Calu3 (cell line): ENCODE data around the gene PAX7. TPM values are rescaled to one million over a fixed set of nuclear protein-coding genes. Genes with fewer than 3 reads are reported as not detected.

Experiments used
- BruUV-seq: library from RNA; stranded (reverse); fragments of 400-500 nt; replicated peaks from 2 replicates; lab custom pipeline; 2021; lab: Mats Ljungman, UMichigan
- CTCF ChIA-PET: fragments of 300-600 bp; sonication (Branson Sonifier 250); formaldehyde crosslinking; loops from one replicate; lab custom pipeline; 2022; ENCODE audit warnings: antibody characterized with exemption; lab: Charles Lee
- DNase-seq: peaks from one replicate; pipeline ENCODE4 v3.0.0; 2022
- H3K27ac Mint-ChIP-seq: one replicate; pipeline ENCODE4 v1.8.0; 2022; ENCODE audit warnings: mixed read lengths; ENCODE audit not compliant: unreplicated experiment
- H3K27me3 Mint-ChIP-seq: one replicate; pipeline ENCODE4 v1.8.0; 2022; ENCODE audit warnings: mixed read lengths; ENCODE audit not compliant: unreplicated experiment
- H3K36me3 Mint-ChIP-seq: one replicate; pipeline ENCODE4 v1.8.0; 2022; ENCODE audit warnings: mild to moderate bottlenecking, moderate library complexity, mixed read lengths; ENCODE audit not compliant: insufficient read depth, unreplicated experiment
- H3K4me1 Mint-ChIP-seq: one replicate; pipeline ENCODE4 v1.8.0; 2022; ENCODE audit warnings: mild to moderate bottlenecking, low read depth, mixed read lengths; ENCODE audit not compliant: unreplicated experiment
- H3K4me3 Mint-ChIP-seq: one replicate; pipeline ENCODE4 v1.8.0; 2022; ENCODE audit warnings: mild to moderate bottlenecking, low read depth, moderate library complexity, mixed read lengths; ENCODE audit not compliant: unreplicated experiment
- H3K9me3 Mint-ChIP-seq: one replicate; pipeline ENCODE4 v1.8.0; 2022; ENCODE audit warnings: low read depth, mixed read lengths; ENCODE audit not compliant: unreplicated experiment
- CTCF ChIP-seq: fragments of 200-600 bp; IDR thresholded peaks from one replicate; pipeline ENCODE4 v1.8.0; 2022; ENCODE audit warnings: antibody characterized with exemption; ENCODE audit not compliant: unreplicated experiment
- intact Hi-C: fragments of 100-400 bp; cut with micrococcal nuclease; formaldehyde crosslinking; loops from one replicate; pipeline ENCODE4 v1.10.0; 2022; ENCODE audit not compliant: unreplicated experiment
- total RNA-seq: library from RNA; stranded (reverse); gene quantifications from 2 replicates; pipeline ENCODE4 v1.2.3, GENCODE V29; 2022

The PAX7 gene
- total RNA-seq, 1 experiment from 2014 or later, result not detected

GRCh38 chr1:18727956-18728355 lies 97.3 kb downstream of the PAX7 start:
- BruUV-seq, result no TSS peak
- Mint-ChIP-seq H3K27ac (no peak overlapping the region), H3K9me3 (no peaks in the 10 kb centered on the region), H3K27me3 (peaks cover 92% of the 10 kb centered on the region), H3K4me1 (no peaks in the 10 kb centered on the region), H3K4me3 (no peak overlapping the region), H3K36me3 (no peaks in the 10 kb centered on the region)
- DNase-seq, result no peak
- TF ChIP-seq CTCF, result no peak
- CTCF ChIA-PET, result no interaction called here
- intact Hi-C loops, result no loop called here

GRCh38 chr1:18730321-18730720 lies 99.7 kb downstream of the PAX7 start:
- CTCF ChIA-PET, result no interaction called here
- no peaks in the 10 kb centered on the region for H3K4me1 Mint-ChIP-seq
- H3K27me3 Mint-ChIP-seq, result peaks cover 100% of the 10 kb centered on the region
- TF ChIP-seq CTCF, result no peak
- no peak overlapping the region for H3K27ac Mint-ChIP-seq
- intact Hi-C loops, result no loop called here
- no peaks in the 10 kb centered on the region for H3K36me3 Mint-ChIP-seq
- DNase-seq, result no peak
- no peaks in the 10 kb centered on the region for H3K9me3 Mint-ChIP-seq
- BruUV-seq, result no TSS peak
- no peak overlapping the region for H3K4me3 Mint-ChIP-seq

GRCh38 chr1:18731148-18731547 lies 100.5 kb downstream of the PAX7 start:
- Mint-ChIP-seq H3K27me3 (peaks cover 100% of the 10 kb centered on the region), H3K4me1 (no peaks in the 10 kb centered on the region), H3K27ac (no peak overlapping the region), H3K36me3 (no peaks in the 10 kb centered on the region), H3K4me3 (no peak overlapping the region), H3K9me3 (no peaks in the 10 kb centered on the region)
- DNase-seq, result no peak
- intact Hi-C loops, result no loop called here
- TF ChIP-seq CTCF, result no peak
- CTCF ChIA-PET, result no interaction called here
- BruUV-seq, result no TSS peak

GRCh38 chr1:18731591-18732235 lies 101.1 kb downstream of the PAX7 start:
- CTCF ChIA-PET, result no interaction called here
- no peak overlapping the region for H3K4me3 Mint-ChIP-seq
- TF ChIP-seq CTCF, result no peak
- H3K4me1 Mint-ChIP-seq, result no peaks in the 10 kb centered on the region
- no peaks in the 10 kb centered on the region for H3K36me3 Mint-ChIP-seq
- no peak for DNase-seq
- no TSS peak for BruUV-seq
- peaks cover 95% of the 10 kb centered on the region for H3K27me3 Mint-ChIP-seq
- no peaks in the 10 kb centered on the region for H3K9me3 Mint-ChIP-seq
- no peak overlapping the region for H3K27ac Mint-ChIP-seq
- intact Hi-C loops, result no loop called here
